ENCODE results near the gene SLC12A8.
A peak's percentile ranks its signal among the peaks of the same experiment; 100 is the strongest.

Gene SLC12A8

DNA sequence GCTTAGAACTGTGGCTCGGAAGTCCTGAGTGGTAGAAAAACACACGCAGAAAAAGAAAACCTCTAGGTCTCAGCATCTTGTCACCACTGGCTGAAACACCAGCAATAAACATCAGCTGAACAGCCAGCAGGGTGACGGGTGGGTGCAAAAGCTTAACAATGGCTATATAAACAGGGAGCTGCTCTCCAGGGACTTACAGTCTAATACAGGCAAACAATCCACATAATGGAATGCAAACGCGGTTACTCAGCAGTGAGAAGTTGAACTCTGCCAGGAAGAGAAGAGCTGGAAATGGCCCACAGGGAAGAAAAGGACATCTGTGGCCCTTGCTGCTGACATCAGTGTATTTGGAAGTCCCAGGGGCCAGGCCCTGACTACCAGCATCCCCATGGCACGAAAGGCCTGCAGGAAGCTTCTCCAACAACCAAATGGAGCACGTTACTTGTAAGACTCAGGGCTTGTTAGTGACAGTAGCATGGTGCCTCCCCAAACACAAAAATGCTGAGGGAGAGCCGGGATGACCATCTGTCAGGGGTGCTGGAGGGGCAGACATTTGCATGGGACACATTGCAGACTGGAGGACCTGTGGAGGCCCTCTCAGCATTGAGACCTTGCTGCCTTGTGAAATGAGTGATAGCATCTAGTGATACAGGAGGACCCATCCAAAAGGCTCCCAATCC, 159.8 kb downstream of the SLC12A8 start:
- DNase-seq (ENCODE audit: low spot score), result no peak

DNA sequence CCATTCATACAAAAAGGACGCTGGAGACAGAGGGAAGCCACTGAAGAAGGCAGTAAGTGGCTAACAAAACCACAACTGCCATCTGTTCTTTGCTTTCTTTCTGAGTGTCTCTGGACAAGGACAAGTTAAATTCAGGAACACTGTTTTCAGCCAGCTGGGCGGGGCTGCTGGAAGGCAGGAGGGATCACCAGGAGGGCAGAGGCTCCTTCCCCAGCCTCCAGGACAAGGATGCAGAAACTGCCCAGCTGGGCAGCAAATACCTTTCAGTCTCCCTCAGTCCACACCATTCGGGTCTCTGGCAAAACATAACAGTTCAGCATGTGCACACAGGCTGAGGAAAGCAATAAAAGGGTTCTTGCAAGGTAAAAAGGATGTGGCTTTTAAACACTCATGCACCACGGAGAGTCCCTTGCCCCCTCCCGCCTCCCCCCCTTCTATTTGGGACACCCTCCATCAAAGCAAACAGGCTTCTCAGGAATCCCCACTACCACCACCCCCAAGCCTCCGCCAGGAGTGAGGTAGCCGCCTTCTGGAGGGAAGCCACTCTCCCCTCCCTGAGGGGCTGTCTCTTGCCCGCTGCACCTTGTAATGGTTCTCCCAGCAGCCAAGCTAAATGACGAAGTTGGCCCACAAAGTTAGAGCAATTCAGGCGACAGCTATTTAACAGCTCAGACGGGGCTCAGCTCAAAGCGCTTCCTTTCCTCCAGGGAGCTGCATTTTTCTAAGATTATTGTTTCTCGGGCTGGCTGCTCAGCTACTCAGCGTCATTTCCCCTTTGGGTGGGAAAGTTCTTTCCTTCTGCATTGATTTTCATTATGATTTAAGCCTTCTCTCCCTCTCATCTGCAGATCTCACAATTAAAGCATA, 160.6 kb downstream of the SLC12A8 start:
- peak; percentile 79 for DNase-seq (ENCODE audit: low spot score)

DNA sequence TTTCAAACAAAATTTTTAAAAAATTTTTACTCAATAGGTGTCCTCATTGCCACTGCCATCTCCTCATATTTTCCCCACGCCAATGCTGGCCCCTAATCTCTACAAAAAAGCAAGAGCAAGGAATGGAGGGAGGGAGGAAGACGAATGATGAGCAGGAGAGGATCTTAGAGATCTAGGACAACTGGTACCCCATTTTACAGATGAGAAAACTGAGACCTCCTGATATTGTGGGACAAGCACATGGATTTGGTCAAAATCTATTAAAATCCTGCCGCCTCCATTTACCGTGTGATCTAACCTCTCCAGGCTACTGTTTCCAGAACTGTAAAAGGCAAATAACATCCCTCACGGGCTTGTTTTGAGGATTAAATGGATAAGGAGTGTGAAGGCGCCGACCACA, 161.3 kb downstream of the SLC12A8 start:
- DNase-seq (ENCODE audit: low spot score), result no peak

DNA sequence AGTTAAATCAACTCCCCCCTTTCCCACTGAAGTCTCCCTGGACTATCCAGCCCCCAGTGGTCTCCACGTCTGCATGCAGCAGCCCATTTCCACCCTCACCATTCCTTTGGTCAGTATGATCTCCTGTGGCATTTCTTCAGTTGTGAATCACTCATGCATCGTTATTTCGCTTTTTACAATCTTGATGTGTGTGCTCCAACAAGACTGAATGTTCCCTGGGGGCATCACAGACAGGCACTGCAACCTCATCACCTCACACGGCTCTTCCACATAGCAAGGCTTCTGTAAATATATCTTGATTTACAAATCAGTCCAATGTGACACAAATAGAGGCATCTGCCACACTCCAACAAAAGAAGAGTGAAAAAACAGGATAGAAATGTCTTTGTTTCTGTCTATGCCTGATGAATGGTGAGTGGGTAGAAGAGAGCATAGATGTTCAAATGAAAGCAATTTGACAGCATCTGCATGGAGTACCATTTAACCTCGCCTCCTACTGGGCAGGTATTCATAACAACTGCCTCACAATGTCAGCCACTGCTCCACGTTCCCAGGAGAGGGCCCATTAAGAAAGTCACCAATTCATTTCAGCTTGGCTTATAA, 162.0 kb downstream of the SLC12A8 start:
- no peak for DNase-seq (ENCODE audit: low spot score)

DNA sequence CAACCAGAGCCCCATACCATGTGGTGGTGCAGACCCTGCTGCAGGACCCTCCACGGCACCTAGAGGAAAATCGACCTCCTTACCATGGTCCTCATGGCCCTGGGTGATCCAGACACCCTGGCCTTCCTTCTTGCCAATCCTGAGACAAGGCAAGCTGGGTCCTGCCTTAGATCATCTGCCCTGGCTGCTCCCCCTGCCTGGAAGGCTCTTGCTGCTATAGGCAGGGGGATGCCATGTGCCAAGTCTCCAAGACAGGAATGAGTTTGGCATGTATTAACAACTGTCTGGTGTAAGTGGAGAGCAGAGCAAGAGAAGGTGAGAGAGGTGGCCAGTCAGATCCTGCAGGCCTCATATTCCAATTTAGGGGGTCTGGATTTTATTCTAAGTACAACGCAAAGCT, 164.3 kb downstream of the SLC12A8 start:
- no peak for DNase-seq (ENCODE audit: low spot score)

DNA sequence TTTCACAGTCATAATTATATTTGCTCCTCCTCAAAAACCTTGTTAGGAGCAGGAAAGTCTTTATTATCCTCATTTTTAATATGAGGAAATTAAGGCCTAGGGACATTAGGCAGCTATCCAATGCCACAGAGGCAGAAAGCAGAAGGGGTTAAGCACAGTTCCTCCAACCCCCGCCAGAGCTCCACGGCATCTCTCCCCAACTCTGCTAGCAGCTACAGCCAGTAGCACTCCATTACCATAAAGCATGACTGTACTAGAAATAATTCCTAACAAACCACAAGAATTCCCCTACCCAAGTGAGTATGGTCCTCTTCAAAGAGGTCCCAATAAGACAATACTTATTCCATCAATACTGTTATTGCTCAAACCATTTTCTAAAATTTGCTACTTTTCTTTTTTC, 166.6 kb downstream of the SLC12A8 start:
- DNase-seq (ENCODE audit: low spot score), result no peak

DNA sequence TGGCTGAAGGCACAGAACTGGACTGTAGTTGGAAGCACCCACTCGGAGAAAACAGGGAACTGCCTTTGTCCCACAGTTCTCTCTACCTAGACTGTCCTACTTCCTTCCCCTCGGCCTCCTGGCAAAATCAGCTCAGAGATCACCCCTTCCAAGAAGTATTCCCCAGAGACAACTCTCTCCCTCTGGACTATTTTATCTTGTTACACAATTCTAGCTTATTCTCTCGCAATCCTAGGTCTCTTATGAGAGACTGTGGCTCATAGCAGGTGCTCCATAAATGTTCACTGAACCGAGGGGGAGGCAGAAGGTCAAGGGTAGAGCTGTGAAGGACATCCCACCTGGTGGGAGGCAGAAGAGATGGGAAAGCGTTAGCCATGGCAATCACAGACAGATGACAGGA, 167.4 kb downstream of the SLC12A8 start:
- no peak for DNase-seq (ENCODE audit: low spot score)

DNA sequence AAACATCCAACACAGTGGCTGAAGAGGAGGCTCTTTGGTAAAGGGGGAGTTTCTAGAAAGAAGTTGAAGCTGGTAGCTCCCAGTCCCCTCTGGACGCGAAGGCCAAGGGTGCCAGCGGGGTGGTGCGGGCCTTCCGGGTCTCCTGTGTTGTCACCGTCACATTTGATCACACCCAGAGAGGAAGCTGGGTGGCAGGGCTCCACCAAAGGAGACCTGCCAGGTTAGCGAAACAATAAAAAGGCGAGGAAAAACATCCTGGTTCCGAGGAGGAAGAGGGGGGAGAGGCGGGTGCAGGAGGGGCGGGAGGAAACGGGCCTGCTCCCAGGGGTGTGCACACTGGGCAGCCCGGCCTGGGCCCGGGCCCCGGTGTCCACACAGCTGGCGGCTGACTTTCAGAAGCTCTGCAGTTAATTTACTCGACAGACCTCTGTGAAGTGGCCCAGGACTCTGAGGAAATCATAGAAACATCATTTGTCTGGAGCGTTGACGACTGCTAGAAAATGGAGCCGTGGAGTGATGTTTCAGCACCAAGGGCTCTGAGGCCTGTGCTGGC, 168.9 kb downstream of the SLC12A8 start:
- no peak for DNase-seq (ENCODE audit: low spot score)

GRCh38 chr3:125042725-125043406, 169.7 kb downstream of the SLC12A8 start:
- no peak for DNase-seq (ENCODE audit: low spot score)

- DNase-seq (ENCODE audit: low spot score), result no peak
These were observed 173.1 kb downstream of the SLC12A8 start for GRCh38 chr3:125039131-125040100.

DNA sequence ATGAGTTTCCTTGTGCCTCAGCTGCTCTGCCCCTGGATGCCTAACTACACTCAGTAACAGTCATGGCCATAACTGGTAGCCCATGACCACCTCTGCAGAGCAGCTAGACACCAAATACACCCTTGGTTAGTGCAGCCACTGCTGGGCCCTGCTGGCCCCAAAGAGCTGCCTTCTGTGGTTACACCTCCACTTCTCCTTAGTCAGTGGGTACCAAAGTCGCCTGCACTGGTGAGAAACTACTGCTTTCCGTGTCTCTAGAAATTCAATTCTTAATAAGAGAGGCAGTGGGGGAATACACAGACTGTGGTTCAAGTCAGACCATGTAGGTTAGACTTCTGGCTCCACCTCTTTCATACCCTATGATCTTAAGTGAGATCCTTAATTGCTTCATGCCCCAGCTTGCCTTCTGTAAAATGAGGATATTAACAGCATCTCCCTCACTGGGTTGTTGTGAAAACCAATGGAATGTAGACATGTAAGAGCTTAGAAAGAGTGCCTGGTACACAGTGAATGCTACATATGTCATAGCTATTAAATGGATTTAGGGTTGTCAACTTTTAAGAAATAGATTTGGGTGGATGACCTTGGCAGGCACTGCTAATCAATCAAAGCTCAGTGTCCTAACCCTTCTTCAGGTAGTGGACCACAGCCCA, 174.9 kb downstream of the SLC12A8 start:
- DNase-seq (ENCODE audit: low spot score), result no peak

- DNase-seq (ENCODE audit: low spot score), result no peak
These were observed 177.3 kb downstream of the SLC12A8 start for GRCh38 chr3:125035217-125035616.

DNA sequence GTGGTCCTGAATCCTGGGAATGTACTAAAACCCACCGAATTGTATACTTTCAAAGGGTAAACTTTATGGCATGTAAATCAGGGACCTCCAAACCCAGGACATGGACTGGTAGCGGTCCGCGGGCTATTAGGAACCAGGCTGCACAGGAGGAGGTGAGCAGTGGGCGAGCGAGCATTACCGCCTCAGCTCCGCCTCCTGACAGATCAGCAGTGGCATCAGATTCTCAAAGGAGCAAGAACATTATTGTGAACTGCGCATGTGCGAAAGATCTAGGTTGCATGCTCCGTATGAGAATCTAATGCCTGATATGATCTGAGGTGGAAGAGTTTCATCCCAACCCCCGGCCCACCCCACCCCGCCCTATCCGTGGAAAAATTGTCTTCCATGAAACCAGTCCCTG, 178.9 kb downstream of the SLC12A8 start:
- DNase-seq (ENCODE audit: low spot score), result no peak

DNA sequence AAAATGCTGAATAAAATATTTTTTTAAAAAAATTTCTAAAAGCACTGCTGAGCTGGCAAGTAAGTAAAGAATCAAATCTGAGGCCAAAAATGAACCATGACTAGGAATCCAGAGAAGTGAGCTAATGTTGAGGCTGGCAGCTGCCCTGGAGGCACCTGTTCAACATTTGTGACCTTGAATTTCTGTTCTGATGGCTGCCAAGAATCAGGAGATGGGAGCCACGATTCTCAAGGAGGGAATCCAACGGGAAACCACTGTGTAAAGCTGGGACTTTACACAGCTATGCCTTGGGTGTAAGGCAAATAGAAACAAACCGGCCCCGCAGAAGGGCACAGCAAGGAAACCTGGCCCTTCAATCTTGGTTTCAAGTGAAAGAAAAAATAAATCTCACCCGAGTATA, 179.4 kb downstream of the SLC12A8 start:
- DNase-seq (ENCODE audit: low spot score), result no peak

GRCh38 chr3:125032683-125033082, 179.9 kb downstream of the SLC12A8 start:
- DNase-seq (ENCODE audit: low spot score), result no peak
